Natural killer cell treated with Interleukin-12 subunit alpha and Interleukin-12 subunit beta and Interleukin-15 and Interleukin-18, amount 100 ng/mL, for 72 hours (primary cell): ENCODE results near the gene EGR1. TPM values are rescaled to one million over a fixed set of nuclear protein-coding genes. Genes with fewer than 3 reads are reported as not detected.
A peak's percentile ranks its signal among the peaks of the same experiment; 100 is the strongest.

Experiments used
- ATAC-seq, 2 donors: fragments of 150-1000 bp; cut with Tn5 transposase in 1 of 2; sonication (Bioruptor Pico), chemical (Tn5 transposase) in 1 of 2; 2 replicates each; pipeline ENCODE4 v1.10.0; 2021
- DNase-seq: peaks from one replicate; pipeline ENCODE4 v3.0.0; 2022; ENCODE audit warnings: low spot score
- H3K27ac Mint-ChIP-seq, 2 donors: 1 replicate in 1 of 2; 2 replicates in 1 of 2; pipeline ENCODE4 v1.8.0; 2022; ENCODE audit warnings: mixed read lengths in 2 of 2, mild to moderate bottlenecking in 1 of 2, moderate library complexity in 1 of 2
- H3K27me3 Mint-ChIP-seq, 2 donors: 1 replicate in 1 of 2; 2 replicates in 1 of 2; pipeline ENCODE4 v1.8.0; 2022; ENCODE audit warnings: mixed read lengths in 2 of 2
- H3K36me3 Mint-ChIP-seq: one replicate; pipeline ENCODE4 v1.8.0; 2022; ENCODE audit warnings: mixed read lengths
- H3K4me1 Mint-ChIP-seq, 2 donors: 1 replicate in 1 of 2; 2 replicates in 1 of 2; pipeline ENCODE4 v1.8.0; 2022; ENCODE audit warnings: low read depth in 2 of 2, mixed read lengths in 2 of 2, mild to moderate bottlenecking in 1 of 2
- H3K4me3 Mint-ChIP-seq: one replicate; pipeline ENCODE4 v1.8.0; 2022; ENCODE audit warnings: mixed read lengths
- H3K9me3 Mint-ChIP-seq: 2 replicates; pipeline ENCODE4 v1.8.0; 2022; ENCODE audit warnings: mixed read lengths
- total RNA-seq, 2 donors: library from RNA; stranded (reverse); gene quantifications; one replicate each; pipeline ENCODE4 v1.2.3, GENCODE V29; 2022

EGR1 gene
- total RNA-seq, 2 donors from 2014 or later = 8.5 to 11.2 TPM

DNA sequence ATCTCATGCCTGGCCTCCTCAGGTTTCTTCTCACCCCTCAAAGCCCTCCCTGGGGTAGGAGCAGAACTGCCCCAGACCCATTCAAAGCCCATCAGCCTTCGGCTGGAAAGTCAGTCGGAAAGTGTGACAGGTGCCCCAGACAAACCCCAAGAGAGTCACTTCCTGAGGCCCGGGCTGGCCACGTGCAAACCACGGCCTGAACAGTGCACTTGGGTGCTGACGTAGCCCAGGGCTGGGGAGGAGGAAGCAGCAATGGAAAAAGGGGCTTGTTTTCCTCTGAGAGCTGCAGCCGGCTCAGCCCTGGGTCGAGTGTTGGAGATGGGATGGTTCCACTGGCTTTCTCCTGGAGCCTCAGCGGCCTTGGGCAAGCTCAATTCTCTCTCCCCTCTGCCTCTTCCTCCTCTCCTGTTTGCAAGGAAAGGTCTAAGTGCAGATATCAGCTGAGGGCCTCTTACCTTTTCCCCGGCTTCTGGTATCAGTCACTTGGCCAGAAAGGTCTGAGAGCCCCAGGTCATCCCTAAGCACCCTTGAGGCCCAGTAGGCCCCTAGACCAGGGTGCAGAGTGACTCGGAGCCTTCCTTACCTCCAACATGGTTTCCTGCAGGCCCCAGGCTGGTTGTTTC is 5.9 kb upstream of the EGR1 start:
- Mint-ChIP-seq H3K36me3 (no peaks in the 10 kb centered on the region), H3K27ac (peak overlapping the region; percentile 87 to 90), H3K9me3 (no peaks in the 10 kb centered on the region), H3K27me3 (no peaks in the 10 kb centered on the region), H3K4me1 (peaks cover 23 to 33% of the 10 kb centered on the region in 2 donors), H3K4me3 (peak overlapping the region; percentile 68)
- DNase-seq (peak; percentile 88), ATAC-seq (peak; percentile 72 to 79)

DNA sequence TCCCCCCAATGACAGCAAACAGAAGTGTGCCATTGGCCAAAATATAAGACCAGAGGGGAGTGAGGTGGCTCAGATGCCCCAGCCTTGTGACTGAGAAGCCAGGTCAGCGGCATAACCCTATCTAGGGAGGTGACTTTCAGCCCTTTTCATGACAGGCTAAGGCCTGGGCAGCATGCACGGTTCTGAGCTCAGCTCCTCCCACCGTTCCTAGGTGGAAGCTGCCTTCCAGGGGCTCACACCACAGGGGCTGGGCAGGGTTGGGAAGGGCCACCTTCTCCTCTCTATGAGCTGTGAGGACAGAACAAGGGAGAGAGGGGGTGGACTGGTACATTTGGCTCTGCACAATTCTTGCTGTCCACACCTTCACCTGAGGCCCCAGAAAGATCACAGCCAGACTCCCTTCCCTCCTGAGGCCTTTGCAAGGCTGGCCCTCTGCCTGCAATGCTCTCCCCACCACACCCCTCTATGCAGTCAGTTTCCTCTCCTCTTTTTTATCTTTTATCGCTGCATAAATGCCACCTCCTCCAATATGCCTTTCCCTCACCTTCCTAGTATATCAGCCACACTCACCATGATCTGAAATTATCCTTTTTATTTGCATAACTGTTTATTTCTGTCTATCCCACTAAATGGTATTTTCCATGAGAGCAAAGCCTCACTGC is 5.1 kb upstream of the EGR1 start:
- ATAC-seq = no peak
- Mint-ChIP-seq H3K27ac (peak overlapping the region; percentile 87 to 90), H3K4me1 (peaks cover 23 to 33% of the 10 kb centered on the region in 2 donors), H3K27me3 (no peaks in the 10 kb centered on the region), H3K36me3 (no peaks in the 10 kb centered on the region), H3K4me3 (no peak overlapping the region), H3K9me3 (no peaks in the 10 kb centered on the region)
- no peak for DNase-seq

DNA sequence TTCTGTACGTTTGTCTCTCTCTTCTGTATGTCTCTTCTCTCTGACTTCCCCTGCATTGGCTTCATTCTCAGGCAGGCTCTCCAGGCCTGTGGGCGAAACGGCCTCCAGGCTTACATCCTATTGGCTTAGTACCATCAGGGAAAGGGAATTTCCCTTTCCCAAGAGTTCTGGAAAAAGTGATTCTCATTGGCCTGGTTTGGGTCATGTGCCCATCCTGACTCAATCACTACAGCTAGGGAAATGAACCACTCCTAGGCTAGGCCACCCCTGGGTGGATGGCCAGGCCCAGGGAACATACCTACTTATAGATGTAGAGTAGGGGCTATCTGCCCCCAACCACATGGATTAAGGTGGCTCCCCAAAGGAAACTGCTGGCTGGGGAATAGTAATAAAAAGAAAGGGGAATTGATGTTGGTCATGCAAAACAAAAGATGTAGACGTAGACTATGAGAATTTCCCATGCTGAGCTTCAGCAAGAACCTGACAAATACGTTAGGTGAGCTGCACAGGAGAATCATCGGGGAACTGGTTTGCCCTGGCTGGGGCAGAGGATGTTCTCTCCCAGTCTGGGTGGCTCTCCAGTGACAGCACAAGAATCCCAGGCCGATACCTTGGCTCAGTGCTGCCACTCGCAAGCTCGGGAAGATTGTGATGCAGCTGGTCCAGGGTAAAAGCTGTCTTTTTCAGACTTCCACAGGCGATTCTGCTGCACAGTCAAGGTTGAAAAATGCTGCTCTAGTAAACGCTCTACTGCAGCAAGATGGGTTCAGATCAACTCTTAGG is 3.7 kb upstream of the EGR1 start:
- Mint-ChIP-seq H3K4me3 (no peak overlapping the region), H3K36me3 (no peaks in the 10 kb centered on the region), H3K27me3 (no peaks in the 10 kb centered on the region), H3K4me1 (peaks cover 25 to 33% of the 10 kb centered on the region in 2 donors), H3K9me3 (no peaks in the 10 kb centered on the region), H3K27ac (peak overlapping the region; percentile 2 to 90)
- ATAC-seq (no peak), DNase-seq (no peak)

DNA sequence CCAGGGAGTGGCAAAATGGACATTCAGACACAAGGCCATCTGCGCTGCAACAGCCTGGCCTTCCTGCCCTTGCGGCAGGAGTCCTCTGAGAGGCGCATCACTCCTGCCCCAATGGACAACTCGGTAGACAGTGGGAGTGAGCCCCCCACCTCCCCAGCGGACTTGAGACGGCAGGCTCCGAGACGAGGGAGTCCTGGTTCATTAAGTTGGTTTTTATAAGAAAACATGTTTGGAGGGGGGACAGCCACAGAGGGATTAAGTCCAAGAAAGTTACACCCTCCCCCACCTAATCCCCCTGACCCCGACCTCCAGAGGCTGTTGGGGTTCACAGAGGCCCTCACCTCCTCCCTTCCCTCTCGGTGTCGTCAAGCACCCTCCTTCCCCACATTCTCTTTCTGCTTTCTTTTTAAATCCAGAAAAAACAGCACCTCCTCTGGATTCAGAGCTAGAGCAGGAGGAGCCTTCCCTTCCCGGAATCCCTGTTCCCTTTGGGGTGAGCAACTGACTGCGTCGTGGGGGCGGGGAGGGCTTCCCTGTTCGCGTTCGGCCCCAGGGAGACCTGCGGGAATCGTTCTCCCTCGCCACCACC is 1.8 kb upstream of the EGR1 start:
- Mint-ChIP-seq H3K9me3 (no peaks in the 10 kb centered on the region), H3K27me3 (no peaks in the 10 kb centered on the region), H3K4me3 (peak overlapping the region; percentile 86), H3K27ac (peak overlapping the region; percentile 79 to 85), H3K4me1 (peaks cover 36 to 42% of the 10 kb centered on the region in 2 donors), H3K36me3 (no peaks in the 10 kb centered on the region)
- DNase-seq (no peak), ATAC-seq (no peak)

DNA sequence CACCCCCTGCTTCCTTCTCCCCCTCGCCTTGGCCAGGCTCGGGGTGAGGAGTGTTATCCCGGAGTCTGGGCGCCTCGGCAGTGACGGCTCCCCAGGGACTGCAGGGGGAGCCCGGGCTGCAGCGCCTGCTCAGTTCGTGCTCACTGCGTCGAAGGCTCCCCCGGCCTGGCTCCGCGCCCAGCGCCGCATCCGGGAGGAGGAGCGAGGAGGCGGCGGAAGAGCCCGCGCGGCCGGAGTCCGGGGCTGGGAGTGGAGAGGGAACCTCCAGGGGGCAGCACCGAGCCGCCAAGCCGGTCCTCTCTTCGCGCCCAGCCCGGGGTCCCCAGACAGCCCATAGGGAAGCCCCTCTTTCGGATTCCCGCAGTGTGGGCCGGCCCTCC is 1.3 kb upstream of the EGR1 start:
- Mint-ChIP-seq H3K9me3 (no peaks in the 10 kb centered on the region), H3K36me3 (no peaks in the 10 kb centered on the region), H3K27ac (peak overlapping the region; percentile 79 to 85), H3K4me1 (peaks cover 33 to 42% of the 10 kb centered on the region in 2 donors), H3K27me3 (no peaks in the 10 kb centered on the region), H3K4me3 (peak overlapping the region; percentile 86)
- DNase-seq = peak; percentile 96
- peak; percentile 74 to 80 for ATAC-seq

DNA sequence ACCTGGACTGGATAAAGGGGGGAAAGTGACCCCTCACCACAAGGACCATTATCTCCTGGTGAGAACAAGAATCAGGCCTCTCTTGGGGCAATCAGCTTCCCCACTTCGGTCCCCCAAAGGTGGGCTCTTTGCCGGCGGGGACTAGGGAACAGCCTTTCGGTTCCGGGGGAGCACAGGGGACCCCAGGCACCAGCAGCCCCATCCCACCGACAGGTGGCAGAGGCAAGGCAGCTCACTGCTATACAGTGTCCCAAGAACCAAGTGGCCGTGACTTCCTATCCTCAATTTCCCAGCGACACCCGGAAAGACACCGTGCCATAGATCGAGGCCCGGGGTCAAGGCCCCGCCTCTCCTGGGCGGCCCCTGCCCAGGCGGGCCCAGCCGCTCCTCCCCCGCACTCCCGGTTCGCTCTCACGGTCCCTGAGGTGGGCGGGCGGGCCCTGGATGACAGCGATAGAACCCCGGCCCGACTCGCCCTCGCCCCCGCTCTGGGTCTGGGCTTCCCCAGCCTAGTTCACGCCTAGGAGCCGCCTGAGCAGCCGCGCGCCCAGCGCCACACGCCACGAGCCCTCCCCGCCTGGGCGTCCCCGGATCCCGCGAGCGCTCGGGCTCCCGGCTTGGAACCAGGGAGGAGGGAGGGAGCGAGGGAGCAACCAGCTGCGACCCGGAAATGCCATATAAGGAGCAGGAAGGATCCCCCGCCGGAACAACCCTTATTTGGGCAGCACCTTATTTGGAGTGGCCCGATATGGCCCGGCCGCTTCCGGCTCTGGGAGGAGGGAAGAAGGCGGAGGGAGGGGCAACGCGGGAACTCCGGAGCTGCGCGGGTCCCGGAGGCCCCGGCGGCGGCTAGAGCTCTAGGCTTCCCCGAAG is 655 bp upstream of the EGR1 start:
- no peaks in the 10 kb centered on the region for H3K27me3 Mint-ChIP-seq
- H3K9me3 Mint-ChIP-seq = no peaks in the 10 kb centered on the region
- ATAC-seq (peak; percentile 85 to 88), DNase-seq (peak; percentile 97)
- peak overlapping the region; percentile 86 for H3K4me3 Mint-ChIP-seq
- H3K27ac Mint-ChIP-seq = peak overlapping the region; percentile 79 to 85
- H3K4me1 Mint-ChIP-seq = peaks cover 29 to 35% of the 10 kb centered on the region in 2 donors
- H3K36me3 Mint-ChIP-seq = no peaks in the 10 kb centered on the region

DNA sequence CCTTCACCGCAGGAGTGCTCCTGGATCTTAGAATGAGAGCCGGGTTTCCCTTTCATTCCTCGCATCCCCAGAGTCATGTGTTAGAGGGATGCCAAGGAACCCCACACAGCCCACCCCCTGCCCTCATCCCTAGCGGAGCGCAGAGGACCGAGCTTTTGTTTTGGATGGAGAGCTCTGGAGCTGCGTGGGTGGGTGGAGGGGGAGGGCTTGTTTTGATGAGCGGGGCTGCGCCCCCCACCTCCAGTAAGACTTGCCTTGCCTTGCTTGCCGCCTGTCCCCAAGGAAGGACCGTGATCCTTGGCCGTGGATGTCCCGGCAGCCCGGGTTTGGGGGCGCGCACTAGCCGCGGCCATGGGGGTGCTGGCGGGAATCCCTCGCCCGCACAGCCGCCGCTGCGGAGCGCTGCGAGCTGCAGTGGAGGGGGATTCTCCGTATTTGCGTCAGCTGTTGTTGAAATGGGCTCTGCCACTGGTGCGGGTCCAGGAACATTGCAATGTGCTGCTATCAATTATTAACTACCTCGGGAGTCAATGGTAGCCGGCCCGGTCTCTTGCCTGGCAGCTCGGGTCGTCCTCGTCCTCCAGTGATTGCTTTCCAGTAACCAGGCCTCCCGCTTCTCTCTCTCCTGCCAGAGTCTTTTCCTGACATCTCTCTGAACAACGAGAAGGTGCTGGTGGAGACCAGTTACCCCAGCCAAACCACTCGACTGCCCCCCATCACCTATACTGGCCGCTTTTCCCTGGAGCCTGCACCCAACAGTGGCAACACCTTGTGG is 1.0 kb downstream of the EGR1 start:
- peak overlapping the region; percentile 86 for H3K4me3 Mint-ChIP-seq
- ATAC-seq (no peak), DNase-seq (no peak)
- H3K27me3 Mint-ChIP-seq = no peaks in the 10 kb centered on the region
- peak overlapping the region; percentile 58 to 79 for H3K27ac Mint-ChIP-seq
- H3K36me3 Mint-ChIP-seq = no peaks in the 10 kb centered on the region
- H3K9me3 Mint-ChIP-seq = no peaks in the 10 kb centered on the region
- H3K4me1 Mint-ChIP-seq = peaks cover 19 to 22% of the 10 kb centered on the region in 2 donors

DNA sequence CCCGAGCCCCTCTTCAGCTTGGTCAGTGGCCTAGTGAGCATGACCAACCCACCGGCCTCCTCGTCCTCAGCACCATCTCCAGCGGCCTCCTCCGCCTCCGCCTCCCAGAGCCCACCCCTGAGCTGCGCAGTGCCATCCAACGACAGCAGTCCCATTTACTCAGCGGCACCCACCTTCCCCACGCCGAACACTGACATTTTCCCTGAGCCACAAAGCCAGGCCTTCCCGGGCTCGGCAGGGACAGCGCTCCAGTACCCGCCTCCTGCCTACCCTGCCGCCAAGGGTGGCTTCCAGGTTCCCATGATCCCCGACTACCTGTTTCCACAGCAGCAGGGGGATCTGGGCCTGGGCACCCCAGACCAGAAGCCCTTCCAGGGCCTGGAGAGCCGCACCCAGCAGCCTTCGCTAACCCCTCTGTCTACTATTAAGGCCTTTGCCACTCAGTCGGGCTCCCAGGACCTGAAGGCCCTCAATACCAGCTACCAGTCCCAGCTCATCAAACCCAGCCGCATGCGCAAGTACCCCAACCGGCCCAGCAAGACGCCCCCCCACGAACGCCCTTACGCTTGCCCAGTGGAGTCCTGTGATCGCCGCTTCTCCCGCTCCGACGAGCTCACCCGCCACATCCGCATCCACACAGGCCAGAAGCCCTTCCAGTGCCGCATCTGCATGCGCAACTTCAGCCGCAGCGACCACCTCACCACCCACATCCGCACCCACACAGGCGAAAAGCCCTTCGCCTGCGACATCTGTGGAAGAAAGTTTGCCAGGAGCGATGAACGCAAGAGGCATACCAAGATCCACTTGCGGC is 1.8 kb downstream of the EGR1 start:
- peak overlapping the region; percentile 2 to 58 for H3K27ac Mint-ChIP-seq
- H3K9me3 Mint-ChIP-seq = no peaks in the 10 kb centered on the region
- H3K27me3 Mint-ChIP-seq = no peaks in the 10 kb centered on the region
- H3K36me3 Mint-ChIP-seq = no peaks in the 10 kb centered on the region
- H3K4me3 Mint-ChIP-seq = peak overlapping the region; percentile 56
- DNase-seq (no peak), ATAC-seq (no peak)
- peaks cover 18 to 19% of the 10 kb centered on the region in 2 donors for H3K4me1 Mint-ChIP-seq

DNA sequence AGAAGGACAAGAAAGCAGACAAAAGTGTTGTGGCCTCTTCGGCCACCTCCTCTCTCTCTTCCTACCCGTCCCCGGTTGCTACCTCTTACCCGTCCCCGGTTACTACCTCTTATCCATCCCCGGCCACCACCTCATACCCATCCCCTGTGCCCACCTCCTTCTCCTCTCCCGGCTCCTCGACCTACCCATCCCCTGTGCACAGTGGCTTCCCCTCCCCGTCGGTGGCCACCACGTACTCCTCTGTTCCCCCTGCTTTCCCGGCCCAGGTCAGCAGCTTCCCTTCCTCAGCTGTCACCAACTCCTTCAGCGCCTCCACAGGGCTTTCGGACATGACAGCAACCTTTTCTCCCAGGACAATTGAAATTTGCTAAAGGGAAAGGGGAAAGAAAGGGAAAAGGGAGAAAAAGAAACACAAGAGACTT is 2.4 kb downstream of the EGR1 start:
- no peak for DNase-seq
- Mint-ChIP-seq H3K9me3 (no peaks in the 10 kb centered on the region), H3K4me3 (peak overlapping the region; percentile 56), H3K27ac (peak overlapping the region; percentile 2 to 58), H3K27me3 (no peaks in the 10 kb centered on the region), H3K4me1 (peaks cover 18 to 19% of the 10 kb centered on the region in 2 donors), H3K36me3 (no peaks in the 10 kb centered on the region)
- ATAC-seq = no peak

DNA sequence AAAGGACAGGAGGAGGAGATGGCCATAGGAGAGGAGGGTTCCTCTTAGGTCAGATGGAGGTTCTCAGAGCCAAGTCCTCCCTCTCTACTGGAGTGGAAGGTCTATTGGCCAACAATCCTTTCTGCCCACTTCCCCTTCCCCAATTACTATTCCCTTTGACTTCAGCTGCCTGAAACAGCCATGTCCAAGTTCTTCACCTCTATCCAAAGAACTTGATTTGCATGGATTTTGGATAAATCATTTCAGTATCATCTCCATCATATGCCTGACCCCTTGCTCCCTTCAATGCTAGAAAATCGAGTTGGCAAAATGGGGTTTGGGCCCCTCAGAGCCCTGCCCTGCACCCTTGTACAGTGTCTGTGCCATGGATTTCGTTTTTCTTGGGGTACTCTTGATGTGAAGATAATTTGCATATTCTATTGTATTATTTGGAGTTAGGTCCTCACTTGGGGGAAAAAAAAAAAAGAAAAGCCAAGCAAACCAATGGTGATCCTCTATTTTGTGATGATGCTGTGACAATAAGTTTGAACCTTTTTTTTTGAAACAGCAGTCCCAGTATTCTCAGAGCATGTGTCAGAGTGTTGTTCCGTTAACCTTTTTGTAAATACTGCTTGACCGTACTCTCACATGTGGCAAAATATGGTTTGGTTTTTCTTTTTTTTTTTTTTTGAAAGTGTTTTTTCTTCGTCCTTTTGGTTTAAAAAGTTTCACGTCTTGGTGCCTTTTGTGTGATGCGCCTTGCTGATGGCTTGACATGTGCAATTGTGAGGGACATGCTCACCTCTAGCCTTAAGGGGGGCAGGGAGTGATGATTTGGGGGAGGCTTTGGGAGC is 3.1 kb downstream of the EGR1 start:
- no peaks in the 10 kb centered on the region for H3K36me3 Mint-ChIP-seq
- H3K9me3 Mint-ChIP-seq = no peaks in the 10 kb centered on the region
- H3K4me3 Mint-ChIP-seq = peak overlapping the region; percentile 2
- peaks cover 18 to 19% of the 10 kb centered on the region in 2 donors for H3K4me1 Mint-ChIP-seq
- H3K27me3 Mint-ChIP-seq = no peaks in the 10 kb centered on the region
- no peak for ATAC-seq
- DNase-seq = no peak
- peak overlapping the region in 1 of 2 donors; percentile 2 for H3K27ac Mint-ChIP-seq

DNA sequence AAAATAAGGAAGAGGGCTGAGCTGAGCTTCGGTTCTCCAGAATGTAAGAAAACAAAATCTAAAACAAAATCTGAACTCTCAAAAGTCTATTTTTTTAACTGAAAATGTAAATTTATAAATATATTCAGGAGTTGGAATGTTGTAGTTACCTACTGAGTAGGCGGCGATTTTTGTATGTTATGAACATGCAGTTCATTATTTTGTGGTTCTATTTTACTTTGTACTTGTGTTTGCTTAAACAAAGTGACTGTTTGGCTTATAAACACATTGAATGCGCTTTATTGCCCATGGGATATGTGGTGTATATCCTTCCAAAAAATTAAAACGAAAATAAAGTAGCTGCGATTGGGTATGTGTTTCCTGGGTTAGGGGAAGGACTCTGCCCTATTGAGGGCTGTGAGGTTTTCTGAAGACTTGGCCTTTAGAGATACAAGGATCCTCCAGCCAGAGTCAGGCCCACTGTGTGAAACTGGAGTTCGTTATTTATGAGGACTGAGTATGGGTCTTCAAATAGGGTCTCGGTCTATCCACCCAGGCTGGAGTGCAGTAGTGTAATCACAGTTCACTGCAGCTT is 3.8 kb downstream of the EGR1 start:
- Mint-ChIP-seq H3K4me1 (peaks cover 18 to 19% of the 10 kb centered on the region in 2 donors), H3K36me3 (no peaks in the 10 kb centered on the region), H3K27ac (no peak overlapping the region), H3K27me3 (no peaks in the 10 kb centered on the region), H3K9me3 (no peaks in the 10 kb centered on the region), H3K4me3 (peak overlapping the region; percentile 2)
- ATAC-seq = no peak
- DNase-seq = no peak
